GM23338 (cell line): ENCODE measurements around the gene SSR3.
"Not testable (repeated sequence)": the region's sequence is repeated elsewhere in the genome, so short reads cannot be mapped to it uniquely, and the experiment has no call there.

Experiments used
- CREB1 ChIP-seq: fragments of 250-450 bp; sonication (Bioruptor Pico); IDR thresholded peaks from 2 replicates; pipeline ENCODE4 v1.5.0; 2020; ENCODE audit warnings: low read depth, mild to moderate bottlenecking, moderate library complexity
- ETS1 ChIP-seq: IDR thresholded peaks from 2 replicates; pipeline ENCODE4 v1.6.1; 2016; ENCODE audit warnings: antibody characterized with exemption
- EZH2 ChIP-seq: fragments of 200-600 bp; sonication (generic); IDR thresholded peaks from one replicate; pipeline ENCODE4 v1.8.0; 2017; ENCODE audit warnings: antibody characterized with exemption, mild to moderate bottlenecking, low read depth; ENCODE audit not compliant: unreplicated experiment
- EZH2phosphoT487 ChIP-seq: fragments of 200-600 bp; sonication (generic); IDR thresholded peaks from one replicate; pipeline ENCODE4 v1.8.1; 2018; ENCODE audit warnings: antibody characterized with exemption; ENCODE audit not compliant: unreplicated experiment
- JUNB ChIP-seq: IDR thresholded peaks from one replicate; pipeline ENCODE4 v1.6.1; 2016; ENCODE audit warnings: antibody characterized with exemption; ENCODE audit not compliant: unreplicated experiment
- NANOG ChIP-seq: IDR thresholded peaks from 2 replicates; pipeline ENCODE4 v1.6.1; 2016; ENCODE audit warnings: antibody characterized with exemption, borderline replicate concordance
- POLR2AphosphoS5 ChIP-seq: IDR thresholded peaks from 2 replicates; pipeline ENCODE4 v1.6.1; 2016; ENCODE audit warnings: antibody characterized with exemption, low read depth
- REST ChIP-seq: IDR thresholded peaks from one replicate; pipeline ENCODE4 v1.6.1; 2018; ENCODE audit warnings: antibody characterized with exemption; ENCODE audit not compliant: unreplicated experiment
- STAT1 ChIP-seq: IDR thresholded peaks from one replicate; pipeline ENCODE4 v1.6.1; 2016; ENCODE audit warnings: antibody characterized with exemption; ENCODE audit not compliant: unreplicated experiment
- ZNF114 ChIP-seq: fragments of 250-450 bp; sonication (Bioruptor Pico); IDR thresholded peaks from 2 replicates; pipeline ENCODE4 v1.5.0; 2020; ENCODE audit warnings: mild to moderate bottlenecking, moderate library complexity
- ZNF331 ChIP-seq: fragments of 250-450 bp; sonication (Bioruptor Pico); IDR thresholded peaks from 2 replicates; pipeline ENCODE4 v1.5.0; 2020; ENCODE audit warnings: low read depth, mild to moderate bottlenecking, moderate library complexity
- TF ChIP-seq, protein P1 (sequence below), 2 experiments: fragments of 200-600 bp in 1 of 2; sonication (generic) in 1 of 2; conservative IDR thresholded peaks; 2 replicates each; pipeline versions ENCODE4 v1.5.1 to v1.6.1; 2016 to 2017; ENCODE audit warnings: antibody characterized with exemption in 2 of 2, low read depth in 2 of 2, mild to moderate bottlenecking in 2 of 2, moderate library complexity in 1 of 2

DNA sequence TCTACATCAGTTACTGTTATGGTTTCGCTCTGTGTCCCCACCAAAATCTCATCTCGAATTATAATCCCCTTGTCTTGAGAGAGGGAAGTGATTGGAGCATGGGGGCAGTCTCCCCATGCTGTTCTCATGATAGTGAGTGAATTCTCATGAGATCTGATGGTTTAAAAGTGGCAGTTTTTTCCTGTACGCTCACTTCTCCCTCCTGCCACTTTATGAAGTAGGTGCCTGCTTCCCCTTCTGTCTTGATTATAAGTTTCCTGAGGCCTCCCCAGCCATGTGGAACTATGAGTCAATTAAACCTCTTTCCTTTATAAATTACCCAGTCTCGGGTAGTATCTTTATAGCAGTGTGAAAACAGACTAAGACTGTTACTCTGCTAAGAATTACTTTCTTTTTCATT, 15.0 kb upstream of the SSR3 start:
- TF ChIP-seq POLR2AphosphoS5; JUNB; CREB1 (CRISPR knock-in tag); EZH2phosphoT487; REST; EZH2; ETS1; ZNF331 (CRISPR knock-in tag); NANOG; ZNF114 (CRISPR knock-in tag); STAT1: not testable (repeated sequence)
- TF ChIP-seq, protein P1, sequence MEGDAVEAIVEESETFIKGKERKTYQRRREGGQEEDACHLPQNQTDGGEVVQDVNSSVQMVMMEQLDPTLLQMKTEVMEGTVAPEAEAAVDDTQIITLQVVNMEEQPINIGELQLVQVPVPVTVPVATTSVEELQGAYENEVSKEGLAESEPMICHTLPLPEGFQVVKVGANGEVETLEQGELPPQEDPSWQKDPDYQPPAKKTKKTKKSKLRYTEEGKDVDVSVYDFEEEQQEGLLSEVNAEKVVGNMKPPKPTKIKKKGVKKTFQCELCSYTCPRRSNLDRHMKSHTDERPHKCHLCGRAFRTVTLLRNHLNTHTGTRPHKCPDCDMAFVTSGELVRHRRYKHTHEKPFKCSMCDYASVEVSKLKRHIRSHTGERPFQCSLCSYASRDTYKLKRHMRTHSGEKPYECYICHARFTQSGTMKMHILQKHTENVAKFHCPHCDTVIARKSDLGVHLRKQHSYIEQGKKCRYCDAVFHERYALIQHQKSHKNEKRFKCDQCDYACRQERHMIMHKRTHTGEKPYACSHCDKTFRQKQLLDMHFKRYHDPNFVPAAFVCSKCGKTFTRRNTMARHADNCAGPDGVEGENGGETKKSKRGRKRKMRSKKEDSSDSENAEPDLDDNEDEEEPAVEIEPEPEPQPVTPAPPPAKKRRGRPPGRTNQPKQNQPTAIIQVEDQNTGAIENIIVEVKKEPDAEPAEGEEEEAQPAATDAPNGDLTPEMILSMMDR (conservative IDR thresholded peaks at IDR 0.05; ENCODE audit: low read depth in 2 of 2): not testable (repeated sequence)
